ENCODE data around the gene SLC6A6.

DNA sequence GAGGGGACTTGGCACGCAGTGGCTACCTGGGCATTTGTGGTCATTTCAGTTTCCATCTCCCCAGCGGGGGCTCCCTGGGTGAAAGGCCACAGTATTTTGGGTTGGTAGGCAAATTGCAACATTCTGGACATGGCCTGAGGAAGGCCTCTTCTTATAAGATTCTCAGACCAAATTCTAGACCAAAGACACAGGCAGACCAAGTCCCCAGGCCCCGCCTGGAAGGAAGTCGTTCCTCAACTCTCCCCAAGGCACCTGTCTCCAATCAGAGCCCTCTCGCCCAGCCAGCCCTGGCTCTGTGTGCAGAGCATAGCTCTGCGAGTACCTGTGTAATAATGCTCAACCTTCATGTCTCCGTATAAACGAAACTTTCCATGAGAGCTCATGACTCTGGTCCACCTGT lies 84.7 kb downstream of the SLC6A6 start:
- TF ChIP-seq CTCF (IDR thresholded peaks at IDR 0.05; ENCODE audit: low read length): no peak
- no peak for TF ChIP-seq EZH2 (optimal IDR thresholded peaks at IDR 0.05; ENCODE audit: low read depth, low read length)
- no peak for TF ChIP-seq EZH2phosphoT487 (IDR thresholded peaks at IDR 0.05; ENCODE audit: low read length)
